Body of pancreas (tissue), 4 donors: ENCODE data around the gene C5orf46. TPM values are rescaled to one million over a fixed set of nuclear protein-coding genes. Genes with fewer than 3 reads are reported as not detected.
"Not testable (repeated sequence)": the region's sequence is repeated elsewhere in the genome, so short reads cannot be mapped to it uniquely, and the experiment has no call there.

Experiments used
- ATAC-seq: fragments of 150-250 bp; one replicate; pipeline ENCODE4 v1.9.1; 2016
- DNase-seq, 4 donors: peaks; one replicate each; pipeline ENCODE4 v3.0.0-alpha.2; 2019
- H3K27ac ChIP-seq, 4 donors: fragments of 200-600 bp; sonication (generic); 1 replicate in 3 of 4; 2 replicates in 1 of 4; pipeline versions ENCODE4 v1.5.1 to v1.6.1; 2016 to 2019; ENCODE audit warnings: mild to moderate bottlenecking in 1 of 4, mixed read lengths in 1 of 4, moderate library complexity in 1 of 4
- H3K27me3 ChIP-seq, 2 donors: fragments of 200-600 bp; sonication (generic); one replicate each; pipeline ENCODE4 v1.6.0; 2016; ENCODE audit warnings: mild to moderate bottlenecking in 1 of 2
- H3K36me3 ChIP-seq, 2 donors: fragments of 200-600 bp; sonication (generic); replicated peaks in 1 of 2; 2 replicates each; pipeline ENCODE4 v1.5.1; 2016; ENCODE audit warnings: low read depth in 2 of 2; ENCODE audit not compliant: insufficient read depth in 1 of 2
- H3K4me1 ChIP-seq: fragments of 200-600 bp; sonication (generic); one replicate; pipeline ENCODE4 v1.6.0; 2016
- H3K4me3 ChIP-seq, 2 donors: fragments of 200-600 bp; sonication (generic); 1 replicate in 1 of 2; 2 replicates in 1 of 2; pipeline ENCODE4 v1.5.1; 2016 to 2019
- H3K9me3 ChIP-seq, 3 donors: fragments of 200-600 bp; sonication (generic); 1 replicate in 2 of 3; 2 replicates in 1 of 3; pipeline ENCODE4 v1.5.1; 2016
- POLR2A ChIP-seq, 3 donors: fragments of 450-650 bp; IDR thresholded peaks; one replicate each; pipeline ENCODE4 v1.6.1; 2016; ENCODE audit warnings: antibody characterized with exemption in 3 of 3, mild to moderate bottlenecking in 2 of 3
- WGBS, 2 donors: methylation state at CpG; one replicate each; pipeline ENCODE4 v1.1.5; 2017; 5-methylcytosine and 5-hydroxymethylcytosine counted together
- intact Hi-C: fragments of 100-400 bp; cut with DNase I; formaldehyde crosslinking; loops from one replicate; pipeline ENCODE4 v1.15.1; 2023
- total RNA-seq, 2 donors: library from RNA; depleted of rRNA; stranded (reverse); fragments of >200 nt; gene quantifications; one replicate each; pipeline ENCODE4 v1.1.0, GENCODE V29; 2016
- TF ChIP-seq, protein P1 (sequence below), 7 experiments: fragments of 450-650 bp in 4 of 7; fragments of 200-600 bp in 3 of 7; sonication (generic) in 3 of 7; IDR thresholded peaks; one replicate each; pipeline ENCODE4 v1.5.1; 2016 to 2019; ENCODE audit warnings: antibody characterized with exemption in 7 of 7

Gene C5orf46
- not detected for total RNA-seq

DNA sequence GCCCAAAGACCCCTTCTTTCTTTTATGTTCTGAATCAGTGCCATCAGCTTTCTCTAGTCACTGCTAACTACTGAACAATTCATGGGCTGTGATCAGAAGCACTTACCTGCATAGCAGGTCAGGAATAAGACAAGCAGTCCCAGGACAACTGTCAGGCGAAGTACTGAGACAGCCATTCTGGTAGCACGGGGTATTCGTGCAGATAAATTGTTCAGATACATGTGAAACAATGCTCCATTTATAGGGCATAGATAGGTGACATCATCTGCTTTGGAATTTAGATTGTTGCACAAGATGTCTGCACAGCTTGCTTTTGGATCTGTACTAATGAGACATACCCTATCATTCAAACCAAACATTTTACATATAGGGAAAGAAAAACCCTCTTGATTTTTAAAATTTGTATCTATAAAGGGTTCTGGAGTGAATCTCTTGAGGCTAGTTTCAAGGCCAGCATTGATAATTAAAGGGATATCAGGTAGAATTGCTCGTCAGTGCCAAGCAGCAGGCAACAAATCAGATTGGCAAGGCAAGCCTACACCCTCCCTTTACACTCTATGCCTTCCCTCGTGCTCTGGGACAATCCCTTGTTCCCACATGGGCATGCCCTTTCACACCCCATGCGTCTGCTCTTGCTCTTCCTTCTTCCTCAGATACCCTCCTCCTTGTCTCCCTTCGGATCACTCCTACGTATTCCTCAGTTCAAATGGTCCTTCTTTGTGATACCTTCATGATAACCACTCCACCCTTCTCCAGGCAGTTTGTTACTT lies at the start of gene C5orf46:
Gene C5orf46, minus strand, starts transcription at position 213 of the 770 bp plus-strand sequence. Its CDS starts 37 bp downstream, at position 176.
- Histone ChIP-seq H3K4me3 (no peak within 1 kb of the TSS), H3K27ac (peak within 1 kb of the TSS in 2 of 4 donors; percentile 9 to 45), H3K27me3 (no peaks in the 10 kb centered on the region), H3K36me3 (no peaks in the 10 kb centered on the region), H3K9me3 (no peaks in the 10 kb centered on the region), H3K4me1 (peaks cover 34% of the 10 kb centered on the region)
- DNase-seq (no peak), ATAC-seq (peak; percentile 83)
- WGBS, 2 donors: 52 to 55% methylated on average over 8 of the region's 8 CpGs
- intact Hi-C loops: no loop called here
- TF ChIP-seq, protein P1, sequence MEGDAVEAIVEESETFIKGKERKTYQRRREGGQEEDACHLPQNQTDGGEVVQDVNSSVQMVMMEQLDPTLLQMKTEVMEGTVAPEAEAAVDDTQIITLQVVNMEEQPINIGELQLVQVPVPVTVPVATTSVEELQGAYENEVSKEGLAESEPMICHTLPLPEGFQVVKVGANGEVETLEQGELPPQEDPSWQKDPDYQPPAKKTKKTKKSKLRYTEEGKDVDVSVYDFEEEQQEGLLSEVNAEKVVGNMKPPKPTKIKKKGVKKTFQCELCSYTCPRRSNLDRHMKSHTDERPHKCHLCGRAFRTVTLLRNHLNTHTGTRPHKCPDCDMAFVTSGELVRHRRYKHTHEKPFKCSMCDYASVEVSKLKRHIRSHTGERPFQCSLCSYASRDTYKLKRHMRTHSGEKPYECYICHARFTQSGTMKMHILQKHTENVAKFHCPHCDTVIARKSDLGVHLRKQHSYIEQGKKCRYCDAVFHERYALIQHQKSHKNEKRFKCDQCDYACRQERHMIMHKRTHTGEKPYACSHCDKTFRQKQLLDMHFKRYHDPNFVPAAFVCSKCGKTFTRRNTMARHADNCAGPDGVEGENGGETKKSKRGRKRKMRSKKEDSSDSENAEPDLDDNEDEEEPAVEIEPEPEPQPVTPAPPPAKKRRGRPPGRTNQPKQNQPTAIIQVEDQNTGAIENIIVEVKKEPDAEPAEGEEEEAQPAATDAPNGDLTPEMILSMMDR (IDR thresholded peaks at IDR 0.05): no peak
- TF ChIP-seq POLR2A (IDR thresholded peaks at IDR 0.05): no peak

DNA sequence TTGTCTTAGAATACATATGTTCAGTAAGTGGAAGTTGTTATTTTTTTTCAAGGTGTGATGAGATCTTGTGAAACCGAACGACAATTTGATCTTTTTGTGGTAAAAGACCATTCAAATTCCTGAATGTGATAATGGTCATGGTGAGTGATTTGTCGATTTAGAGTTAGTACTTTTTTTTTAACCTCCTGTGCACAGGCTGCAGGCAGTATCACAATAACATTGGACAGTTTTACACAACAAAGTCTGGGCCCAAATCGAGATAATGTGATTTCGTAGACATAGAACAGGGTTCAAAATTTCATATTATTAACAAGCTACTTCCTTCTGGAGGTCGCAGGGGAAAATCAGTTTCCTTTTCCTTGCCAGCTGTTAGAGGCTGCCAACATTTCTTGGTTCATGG lies 48.6 kb upstream of the C5orf46 start:
- intact Hi-C loops: no loop called here
- no peak for ATAC-seq
- H3K27ac ChIP-seq: no peak overlapping the region

DNA sequence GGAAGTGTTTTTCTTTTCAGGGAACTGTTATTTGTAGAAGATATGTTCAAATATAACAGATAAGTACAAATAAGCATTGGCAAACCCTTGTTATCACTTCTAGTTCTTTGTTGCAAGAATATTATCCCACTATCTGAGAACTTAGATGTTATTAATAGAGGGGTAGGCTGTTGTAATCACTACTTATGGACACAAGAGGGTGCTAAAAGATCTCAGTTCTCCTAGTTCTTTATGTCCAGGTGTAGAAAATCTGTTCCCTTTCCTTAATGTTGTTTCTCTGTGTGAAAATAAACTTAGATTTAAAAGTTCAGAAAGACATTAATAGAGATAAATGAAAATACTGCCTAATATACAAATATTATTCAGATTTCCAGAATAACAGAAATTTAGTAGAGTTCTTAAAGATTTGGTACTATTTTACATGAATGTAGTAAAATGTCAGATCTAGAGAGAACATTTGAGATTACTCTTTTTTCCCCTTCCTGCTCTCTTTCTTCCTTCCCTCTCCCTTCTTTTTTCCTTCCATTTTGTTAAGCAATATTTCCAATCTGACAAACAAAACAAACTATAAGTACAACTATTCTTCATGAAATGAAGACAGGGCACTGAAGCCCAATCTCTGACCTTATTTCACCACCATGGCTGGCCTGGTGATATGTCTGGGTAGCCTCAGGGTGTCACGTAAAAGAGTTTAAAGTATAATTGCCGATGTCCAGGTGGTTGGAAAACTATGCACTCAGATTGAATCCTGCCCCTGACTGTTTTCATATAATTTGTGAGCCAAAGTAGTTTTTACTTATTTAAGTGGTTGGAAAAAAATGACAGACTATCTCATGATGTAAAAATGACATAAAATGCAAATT lies 43.6 kb upstream of the C5orf46 start:
- H3K4me1 ChIP-seq: no peaks in the 10 kb centered on the region
- TF ChIP-seq POLR2A (IDR thresholded peaks at IDR 0.05): no peak
- TF ChIP-seq, protein P1 (IDR thresholded peaks at IDR 0.05): peak; percentile 21 to 76 (median 75)
- no peak overlapping the region for H3K27ac ChIP-seq
- intact Hi-C loops: no loop called here
- no peaks in the 10 kb centered on the region for H3K9me3 ChIP-seq
- ATAC-seq (peak; percentile 68), DNase-seq (no peak)
- WGBS, 2 donors: 31 to 45% methylated on average over 2 of the region's 2 CpGs
- H3K4me3 ChIP-seq: no peak overlapping the region
- no peaks in the 10 kb centered on the region for H3K27me3 ChIP-seq
- no peaks in the 10 kb centered on the region for H3K36me3 ChIP-seq

More for the DNA sequence above, 48.6 kb upstream of the C5orf46 start:
- WGBS, 2 donors: 50 to 54% methylated on average over 6 of the region's 6 CpGs
- H3K9me3 ChIP-seq: no peaks in the 10 kb centered on the region
- H3K36me3 ChIP-seq: no peaks in the 10 kb centered on the region
- no peak overlapping the region for H3K4me3 ChIP-seq
- no peak for TF ChIP-seq POLR2A (IDR thresholded peaks at IDR 0.05)
- TF ChIP-seq, protein P1 (IDR thresholded peaks at IDR 0.05): no peak
- DNase-seq: no peak
- H3K4me1 ChIP-seq: no peaks in the 10 kb centered on the region
- H3K27me3 ChIP-seq: no peaks in the 10 kb centered on the region

DNA sequence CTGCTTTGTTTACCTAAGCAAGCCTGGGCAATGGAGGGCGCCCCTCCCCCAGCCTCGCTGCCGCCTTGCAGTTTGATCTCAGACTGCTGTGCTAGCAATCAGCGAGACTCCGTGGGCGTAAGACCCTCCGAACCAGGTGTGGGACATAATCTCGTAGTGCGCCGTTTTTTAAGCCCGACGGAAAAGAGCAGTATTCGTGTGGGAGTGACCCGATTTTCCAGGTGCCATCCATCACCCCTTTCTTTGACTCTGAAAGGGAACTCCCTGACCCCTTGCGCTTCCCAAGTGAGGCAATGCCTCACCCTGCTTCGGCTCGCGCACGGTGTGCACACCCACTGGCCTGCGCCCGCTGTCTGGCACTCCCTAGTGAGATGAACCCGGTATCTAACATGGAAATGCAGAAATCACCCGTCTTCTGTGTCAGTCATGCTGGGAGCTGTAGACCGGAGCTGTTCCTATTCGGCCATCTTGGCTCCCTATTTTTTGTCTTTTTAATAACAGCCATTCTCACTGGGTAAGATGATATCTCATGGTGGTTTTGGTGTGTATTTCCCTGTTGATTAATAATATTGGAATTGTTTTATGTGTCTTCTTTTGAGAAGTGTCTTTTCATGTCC lies 40.4 kb upstream of the C5orf46 start:
- H3K4me1 ChIP-seq, H3K9me3 ChIP-seq, H3K27ac ChIP-seq, H3K36me3 ChIP-seq, intact Hi-C loops, DNase-seq, H3K4me3 ChIP-seq, ATAC-seq, H3K27me3 ChIP-seq: not testable (repeated sequence)
- 77 to 85% methylated on average over 25 of the region's 25 CpGs for WGBS, 2 donors
